DND-41 (cell line): ENCODE results near the gene GPR61.

ENCODE experiments used
- CTCF ChIP-seq: IDR thresholded peaks from 2 replicates; pipeline ENCODE4 v1.5.1; 2012; ENCODE audit warnings: borderline replicate concordance, low read length, moderate library complexity, mild to moderate bottlenecking; ENCODE audit not compliant: poor library complexity, severe bottlenecking; ENCODE audit errors: extremely low read depth
- EZH2 ChIP-seq: IDR thresholded peaks from 3 replicates; pipeline ENCODE4 v1.6.1; 2012; ENCODE audit warnings: borderline replicate concordance, low read depth, mild to moderate bottlenecking, moderate library complexity, low read length, inconsistent platforms; ENCODE audit not compliant: severe bottlenecking

DNA sequence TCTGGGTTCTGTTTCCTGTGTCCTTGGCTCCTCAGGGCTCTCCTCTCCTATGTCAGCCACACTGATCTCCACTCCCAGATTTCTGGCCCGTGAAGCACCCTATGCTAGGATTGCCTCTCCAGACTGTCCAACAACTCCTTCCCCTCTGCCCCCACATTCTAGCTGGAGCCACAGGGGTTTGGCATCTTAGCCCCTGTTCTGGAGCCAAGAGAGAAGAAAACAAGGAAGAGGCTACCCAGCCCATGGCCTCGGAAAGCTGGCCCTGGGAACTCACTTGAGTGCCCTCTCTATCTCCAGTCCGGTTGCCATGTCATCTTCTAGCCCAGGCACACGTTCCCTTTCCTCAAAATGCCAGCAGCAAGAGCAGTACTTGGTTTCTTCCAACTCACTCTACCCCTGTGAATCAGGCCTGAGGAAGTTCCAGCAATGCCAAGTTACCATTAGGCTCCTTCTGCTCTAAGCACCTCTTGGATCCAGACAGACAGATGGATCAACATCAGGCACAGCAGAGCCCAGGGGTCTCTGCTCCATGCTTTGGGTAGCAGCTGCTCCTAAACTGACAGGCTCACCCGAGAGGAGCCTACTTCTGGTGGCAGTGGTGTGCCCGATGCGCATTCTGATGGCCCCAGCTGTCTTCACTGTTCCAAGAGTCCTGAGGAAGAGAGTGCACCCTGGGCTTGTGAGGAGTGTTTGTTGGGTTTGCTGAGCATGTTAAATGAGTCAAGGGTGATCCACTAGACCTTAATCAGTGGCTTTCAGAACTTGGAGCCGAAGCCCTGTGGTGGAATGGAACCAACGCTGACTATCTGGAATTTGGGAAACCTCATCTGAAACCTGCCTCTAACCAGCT, 11.6 kb upstream of the GPR61 start:
- TF ChIP-seq CTCF (no peak), EZH2 (no peak)
